SU-DHL-6 (cell line): Measurements from ENCODE around the gene CLEC18A.
"Not testable (repeated sequence)": the region's sequence is repeated elsewhere in the genome, so short reads cannot be mapped to it uniquely, and the experiment has no call there.

Experiments
- H2AFZ ChIP-seq: fragments of 200-600 bp; sonication (generic); 2 replicates; pipeline ENCODE4 v1.6.1; 2014; ENCODE audit warnings: low read depth, mild to moderate bottlenecking, moderate library complexity, mixed read lengths, antibody characterized with exemption, low read length; ENCODE audit not compliant: severe bottlenecking
- H3F3A ChIP-seq: fragments of 200-600 bp; shearing (Covaris generic); 2 replicates; pipeline ENCODE4 v1.6.0; 2016; ENCODE audit warnings: antibody characterized with exemption, mild to moderate bottlenecking; ENCODE audit not compliant: insufficient read depth
- H3K27ac ChIP-seq: fragments of 200-600 bp; sonication (generic); 2 replicates; pipeline ENCODE4 v1.5.1; 2016; ENCODE audit warnings: low read depth, mild to moderate bottlenecking, low read length, moderate library complexity, mixed read lengths
- H3K27me3 ChIP-seq: fragments of 200-600 bp; sonication (generic), shearing (Covaris generic); 2 replicates; pipeline ENCODE4 v1.6.0; 2014; ENCODE audit warnings: mild to moderate bottlenecking, low read length
- H3K36me3 ChIP-seq: fragments of 200-600 bp; sonication (generic); 2 replicates; pipeline ENCODE4 v1.6.1; 2014; ENCODE audit warnings: mild to moderate bottlenecking, low read length, mixed read lengths
- H3K4me2 ChIP-seq: fragments of 300-600, 200-600 bp; shearing (Covaris generic), sonication (generic); 2 replicates; pipeline ENCODE4 v1.6.0; 2014; ENCODE audit warnings: low read length, low read depth, mild to moderate bottlenecking; ENCODE audit not compliant: poor library complexity, severe bottlenecking
- H3K4me3 ChIP-seq: fragments of 200-600 bp; sonication (generic); 2 replicates; pipeline ENCODE4 v1.5.1; 2014; ENCODE audit warnings: antibody characterized with exemption, low read length, mild to moderate bottlenecking, mixed read lengths; ENCODE audit not compliant: insufficient read depth, poor library complexity, severe bottlenecking
- H3K79me2 ChIP-seq: fragments of 200-600 bp; sonication (generic); 2 replicates; pipeline ENCODE4 v1.6.1; 2014; ENCODE audit warnings: mild to moderate bottlenecking, low read length, moderate library complexity; ENCODE audit not compliant: insufficient read depth
- H3K9ac ChIP-seq: fragments of 200-600 bp; sonication (generic); 2 replicates; pipeline ENCODE4 v1.7.0; 2014; ENCODE audit warnings: mild to moderate bottlenecking, low read length
- H3K9me2 ChIP-seq: fragments of 200-600 bp; sonication (generic); replicated peaks from 2 replicates; pipeline ENCODE4 v1.6.1; 2014; ENCODE audit warnings: low read length; ENCODE audit not compliant: insufficient read depth
- H3K9me3 ChIP-seq: fragments of 200-600 bp; sonication (generic); 2 replicates; pipeline ENCODE4 v1.6.1; 2014; ENCODE audit warnings: low read length, mixed read lengths; ENCODE audit not compliant: insufficient read depth
- H4K20me1 ChIP-seq: fragments of 200-600 bp; sonication (generic); 2 replicates; pipeline ENCODE4 v1.6.1; 2014; ENCODE audit warnings: low read depth, mild to moderate bottlenecking, antibody characterized with exemption, low read length, moderate library complexity, mixed read lengths

CLEC18A gene

GRCh38 chr16:69985196-69985595, 34.1 kb downstream of the CLEC18A start:
- H4K20me1 ChIP-seq, H3K79me2 ChIP-seq, H3K9me2 ChIP-seq, H3K9ac ChIP-seq, H3F3A ChIP-seq, H3K27me3 ChIP-seq, H3K4me2 ChIP-seq, H3K27ac ChIP-seq, H3K36me3 ChIP-seq, H3K4me3 ChIP-seq, H3K9me3 ChIP-seq, H2AFZ ChIP-seq: not testable (repeated sequence)

DNA sequence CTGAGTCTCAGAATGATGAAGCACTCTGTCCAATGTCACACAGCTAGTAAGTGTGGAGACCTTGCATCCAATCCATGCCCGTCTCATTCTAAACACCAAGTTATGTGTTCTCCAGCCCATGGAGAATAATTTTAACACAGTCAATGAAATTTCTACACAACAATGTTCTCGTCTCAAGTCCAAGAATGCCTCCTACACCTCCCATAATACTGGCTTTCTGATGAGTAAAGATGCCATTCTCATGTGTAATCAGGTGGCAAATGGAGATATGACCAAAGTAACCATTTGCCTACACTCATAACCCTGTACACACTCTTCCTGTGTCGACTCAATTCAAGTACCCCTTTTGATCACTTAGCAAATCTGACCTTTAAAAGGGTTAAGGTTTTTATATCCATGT, 46.8 kb downstream of the CLEC18A start:
- H4K20me1 ChIP-seq, H3K9me2 ChIP-seq, H3K27me3 ChIP-seq, H3F3A ChIP-seq, H3K4me3 ChIP-seq, H3K4me2 ChIP-seq, H3K9ac ChIP-seq, H2AFZ ChIP-seq, H3K36me3 ChIP-seq, H3K79me2 ChIP-seq, H3K27ac ChIP-seq, H3K9me3 ChIP-seq: not testable (repeated sequence)

GRCh38 chr16:69999801-70000200, 48.7 kb downstream of the CLEC18A start:
- not testable (repeated sequence) for H3K4me2 ChIP-seq, H3F3A ChIP-seq, H4K20me1 ChIP-seq, H3K79me2 ChIP-seq, H3K9me2 ChIP-seq, H3K27ac ChIP-seq, H3K27me3 ChIP-seq, H3K9ac ChIP-seq, H2AFZ ChIP-seq, H3K36me3 ChIP-seq, H3K4me3 ChIP-seq, H3K9me3 ChIP-seq

- not testable (repeated sequence) for H3K9me3 ChIP-seq, H3K9me2 ChIP-seq, H4K20me1 ChIP-seq, H3K4me3 ChIP-seq, H3K27me3 ChIP-seq, H2AFZ ChIP-seq, H3K27ac ChIP-seq, H3F3A ChIP-seq, H3K9ac ChIP-seq, H3K4me2 ChIP-seq, H3K36me3 ChIP-seq, H3K79me2 ChIP-seq
Observed at GRCh38 chr16:70003511-70003910, 52.4 kb downstream of the CLEC18A start.

DNA sequence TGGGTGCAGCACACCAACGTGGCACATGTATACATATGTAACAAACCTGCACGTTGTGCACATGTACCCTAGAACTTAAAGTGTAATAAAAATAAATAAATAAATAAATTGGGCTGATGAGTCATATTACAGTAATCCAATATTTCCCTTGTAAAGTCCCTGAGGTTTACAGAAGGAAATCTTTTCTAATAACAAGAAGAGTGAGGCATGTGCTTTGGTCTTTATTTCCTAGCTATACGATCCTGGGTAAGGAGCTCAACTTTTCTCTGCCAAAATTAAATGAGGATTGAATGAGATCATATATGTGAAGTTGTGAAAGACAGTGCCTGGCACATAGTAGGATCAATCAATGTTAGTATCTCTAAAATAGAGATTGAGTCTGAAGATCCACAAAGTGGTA, 57.5 kb downstream of the CLEC18A start:
- H2AFZ ChIP-seq, H3K27ac ChIP-seq, H3K4me2 ChIP-seq, H3K9me2 ChIP-seq, H3K36me3 ChIP-seq, H3K9me3 ChIP-seq, H3K27me3 ChIP-seq, H4K20me1 ChIP-seq, H3K4me3 ChIP-seq, H3K9ac ChIP-seq, H3F3A ChIP-seq, H3K79me2 ChIP-seq: not testable (repeated sequence)

GRCh38 chr16:70010615-70011014, 59.5 kb downstream of the CLEC18A start:
- not testable (repeated sequence) for H3K9ac ChIP-seq, H3K9me3 ChIP-seq, H3K79me2 ChIP-seq, H3K27me3 ChIP-seq, H3K4me3 ChIP-seq, H3K27ac ChIP-seq, H3K36me3 ChIP-seq, H4K20me1 ChIP-seq, H3K9me2 ChIP-seq, H3K4me2 ChIP-seq, H3F3A ChIP-seq, H2AFZ ChIP-seq

GRCh38 chr16:70011120-70011519, 60.0 kb downstream of the CLEC18A start:
- H3K9me2 ChIP-seq, H3K27ac ChIP-seq, H3K36me3 ChIP-seq: not testable (repeated sequence)

DNA sequence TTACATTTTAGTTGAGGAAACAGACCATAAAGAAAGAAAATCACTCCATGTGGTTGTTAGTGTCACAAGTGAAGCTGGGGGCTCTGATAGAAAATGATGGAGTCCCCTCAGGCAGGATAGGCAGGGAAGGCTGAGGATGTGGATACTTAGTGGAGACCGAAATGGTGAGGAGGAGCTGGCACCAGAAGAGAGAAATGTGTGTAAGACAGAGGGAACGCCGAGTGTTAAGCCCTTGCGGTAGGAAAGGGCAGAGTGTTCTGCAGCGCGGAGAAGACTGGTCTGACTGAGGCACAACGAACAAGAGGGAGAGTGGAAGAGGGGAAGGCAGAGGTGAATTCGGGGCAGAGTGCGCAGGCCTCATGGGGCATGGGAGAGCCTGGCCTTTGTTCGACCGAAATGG, 61.2 kb downstream of the CLEC18A start:
- H3K36me3 ChIP-seq, H3K4me2 ChIP-seq, H3K9me2 ChIP-seq, H3F3A ChIP-seq, H3K9ac ChIP-seq, H2AFZ ChIP-seq, H3K9me3 ChIP-seq, H3K27me3 ChIP-seq, H4K20me1 ChIP-seq, H3K27ac ChIP-seq, H3K4me3 ChIP-seq, H3K79me2 ChIP-seq: not testable (repeated sequence)

More at GRCh38 chr16:70011120-70011519, 60.0 kb downstream of the CLEC18A start:
- H3K9ac ChIP-seq, H3K4me2 ChIP-seq, H3K4me3 ChIP-seq, H2AFZ ChIP-seq, H3F3A ChIP-seq, H3K79me2 ChIP-seq, H4K20me1 ChIP-seq, H3K27me3 ChIP-seq, H3K9me3 ChIP-seq: not testable (repeated sequence)
